C4-2B (cell line): ENCODE data around the gene ERCC2.

Source experiments
- H3K27ac ChIP-seq: fragments of 450-650 bp; 2 replicates; pipeline ENCODE4 v1.5.1; 2017
- CTCF ChIP-seq: fragments of 450-650 bp; conservative IDR thresholded peaks from 2 replicates; pipeline ENCODE4 v1.5.1; 2017; ENCODE audit warnings: mild to moderate bottlenecking
- ZFX ChIP-seq: fragments of 450-650 bp; IDR thresholded peaks from 2 replicates; pipeline ENCODE4 v1.6.1; 2017

Gene ERCC2

GRCh38 chr19:45352471-45352870 lies 17.9 kb downstream of the ERCC2 start:
- TF ChIP-seq CTCF (no peak), ZFX (no peak)
- no peak overlapping the region for H3K27ac ChIP-seq

- no peak overlapping the region for H3K27ac ChIP-seq
- TF ChIP-seq CTCF (no peak), ZFX (no peak)
These were observed 18.3 kb downstream of the ERCC2 start for GRCh38 chr19:45352062-45352461.

GRCh38 chr19:45351401-45351952 lies 18.9 kb downstream of the ERCC2 start:
- TF ChIP-seq ZFX (no peak), CTCF (no peak)
- H3K27ac ChIP-seq = no peak overlapping the region

- TF ChIP-seq ZFX (no peak), CTCF (no peak)
- no peak overlapping the region for H3K27ac ChIP-seq
These were observed 19.8 kb downstream of the ERCC2 start for GRCh38 chr19:45350477-45351058.

- H3K27ac ChIP-seq = no peak overlapping the region
- TF ChIP-seq CTCF (no peak), ZFX (no peak)
These were observed 20.9 kb downstream of the ERCC2 start for GRCh38 chr19:45349430-45349941.

- no peak for TF ChIP-seq ZFX
- TF ChIP-seq CTCF = no peak
- no peak overlapping the region for H3K27ac ChIP-seq
These were observed 21.3 kb downstream of the ERCC2 start for GRCh38 chr19:45349126-45349415.

GRCh38 chr19:45348367-45349125 lies 21.8 kb downstream of the ERCC2 start:
- H3K27ac ChIP-seq = no peak overlapping the region
- TF ChIP-seq ZFX = no peak
- TF ChIP-seq CTCF = no peak
